GM21367 (cell line): ENCODE results near the gene LDB2.
"Not testable (repeated sequence)": the region's sequence is repeated elsewhere in the genome, so short reads cannot be mapped to it uniquely, and the experiment has no call there.

ENCODE experiments used
- ATAC-seq: cut with Tn5 transposase; IDR thresholded peaks from one replicate; pipeline ENCODE4 v1.9.1; 2021; ENCODE audit not compliant: unreplicated experiment

The LDB2 gene

DNA sequence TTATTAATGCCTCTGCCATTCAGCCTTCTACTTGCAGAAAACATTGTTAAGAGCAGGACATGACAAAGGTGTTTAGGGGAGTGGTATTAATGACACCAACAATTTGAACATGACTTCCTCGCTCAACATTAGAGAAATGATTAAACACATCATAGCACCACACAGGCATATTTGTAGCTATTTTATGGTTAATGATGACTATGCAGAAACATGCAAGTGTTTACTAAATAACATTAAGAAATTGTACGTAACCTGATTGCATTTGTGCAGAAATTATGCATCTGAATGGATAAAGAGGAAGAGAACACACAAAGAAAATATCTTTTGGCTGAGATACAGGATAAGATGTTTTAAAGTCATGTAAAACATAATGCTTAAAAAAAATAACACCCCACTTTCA lies 323.5 kb downstream of the LDB2 start:
- ATAC-seq = no peak

DNA sequence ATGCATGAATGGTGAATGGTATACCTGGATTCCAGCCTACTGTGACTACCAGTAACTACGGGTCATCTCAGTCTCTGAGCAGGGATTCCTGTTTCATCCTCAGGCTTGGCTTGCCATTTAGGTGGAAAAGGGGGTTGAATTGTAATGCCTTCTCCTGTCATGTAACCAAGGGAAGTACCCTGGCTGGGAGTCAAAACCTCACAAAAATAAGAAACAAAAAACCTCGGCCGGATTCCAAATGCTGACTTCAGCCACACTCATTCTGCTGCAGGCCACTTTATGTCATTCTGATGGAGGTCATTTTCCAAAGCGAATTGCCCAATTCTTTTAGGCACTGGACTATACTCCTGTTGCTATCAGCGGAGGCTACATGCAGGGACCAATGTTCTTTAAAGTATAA lies 324.7 kb downstream of the LDB2 start:
- ATAC-seq = no peak

DNA sequence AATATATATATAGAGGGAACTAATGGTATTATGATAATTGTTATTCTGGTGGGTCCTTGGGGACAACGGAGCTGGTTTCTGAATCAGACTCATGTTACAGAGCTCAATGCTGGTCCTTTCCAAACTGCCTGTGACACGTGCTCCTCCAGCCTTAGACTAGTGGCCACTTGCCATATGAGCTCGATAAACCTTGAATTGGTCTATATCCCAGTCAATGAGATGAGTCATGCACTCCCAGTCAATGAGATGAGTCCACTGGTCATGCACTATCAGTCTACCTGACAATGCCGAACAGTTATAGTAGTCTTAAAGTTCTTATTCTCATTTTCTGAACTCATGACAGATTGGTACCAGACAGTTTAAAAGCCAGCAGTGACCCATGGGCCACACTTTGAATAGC lies 325.2 kb downstream of the LDB2 start:
- ATAC-seq = no peak

DNA sequence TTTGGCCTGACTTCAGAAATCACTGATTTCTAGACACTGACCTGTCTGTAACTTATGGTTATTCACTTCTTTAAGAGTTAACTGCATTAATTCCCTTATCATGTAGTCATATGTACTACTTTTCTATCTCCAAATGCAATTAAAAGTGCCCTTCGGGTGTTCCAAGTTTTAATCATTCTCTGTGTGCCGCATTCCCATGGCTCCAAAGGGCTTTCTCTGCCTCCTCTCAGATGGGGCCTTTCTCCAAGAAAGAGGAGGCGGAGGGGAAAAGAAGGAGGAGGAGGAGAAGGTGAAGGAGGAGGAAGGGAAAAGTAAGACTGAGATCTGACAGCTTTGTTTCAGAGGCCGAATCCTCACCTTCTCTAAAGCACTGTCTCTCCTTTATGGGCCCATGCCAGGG lies 325.8 kb downstream of the LDB2 start:
- ATAC-seq = no peak

DNA sequence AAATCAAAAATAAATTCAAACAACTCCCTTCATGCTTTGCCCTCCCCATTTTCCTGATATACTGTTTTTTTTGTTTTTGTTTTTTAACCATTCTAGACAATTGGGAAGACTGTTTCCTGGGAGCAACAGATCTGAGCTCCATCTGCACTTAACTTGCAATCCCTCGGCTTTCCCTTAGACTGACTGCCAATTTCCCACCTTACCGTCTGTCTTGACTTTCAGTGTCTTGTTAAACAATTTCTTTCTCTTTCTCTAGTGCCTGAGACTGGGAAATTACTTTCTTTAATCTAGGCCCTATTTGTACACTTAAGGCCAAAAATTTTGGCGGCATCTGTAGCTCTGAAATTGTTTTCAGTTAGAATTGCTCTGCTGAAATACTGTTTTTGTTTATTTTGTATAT lies 326.3 kb downstream of the LDB2 start:
- ATAC-seq = no peak

DNA sequence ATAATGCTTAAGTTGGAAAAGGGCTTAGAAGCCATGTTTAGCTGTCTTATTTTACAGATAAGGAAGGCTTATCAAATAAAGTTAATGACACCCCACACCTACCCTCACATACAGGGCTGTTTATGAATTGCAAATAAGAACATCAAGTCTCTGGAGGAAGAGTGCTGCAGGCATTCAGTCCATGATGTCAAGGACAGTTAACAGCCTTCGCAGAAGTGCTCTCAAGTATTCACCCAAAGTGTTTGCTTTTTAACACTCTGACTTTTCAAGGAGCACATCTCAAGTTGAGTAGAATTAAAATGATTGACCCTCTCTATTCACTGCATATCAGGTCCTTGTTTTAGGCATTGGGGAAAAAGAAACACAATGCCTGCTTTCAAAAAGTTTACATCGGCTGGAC lies 328.7 kb downstream of the LDB2 start:
- no peak for ATAC-seq

DNA sequence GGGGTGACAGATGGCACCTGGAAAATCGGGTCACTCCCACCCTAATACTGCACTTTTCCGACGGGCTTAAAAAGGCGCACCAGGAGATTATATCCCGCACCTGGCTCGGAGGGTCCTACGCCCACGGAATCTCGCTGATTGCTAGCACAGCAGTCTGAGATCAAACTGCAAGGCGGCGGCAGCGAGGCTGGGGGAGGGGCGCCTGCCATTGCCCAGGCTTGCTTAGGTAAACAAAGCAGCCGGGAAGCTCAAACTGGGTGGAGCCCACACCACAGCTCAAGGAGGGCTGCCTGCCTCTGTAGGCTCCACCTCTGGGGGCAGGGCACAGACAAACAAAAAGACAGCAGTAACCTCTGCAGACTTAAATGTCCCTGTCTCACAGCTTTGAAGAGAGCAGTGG lies 341.1 kb downstream of the LDB2 start:
- ATAC-seq = not testable (repeated sequence)

DNA sequence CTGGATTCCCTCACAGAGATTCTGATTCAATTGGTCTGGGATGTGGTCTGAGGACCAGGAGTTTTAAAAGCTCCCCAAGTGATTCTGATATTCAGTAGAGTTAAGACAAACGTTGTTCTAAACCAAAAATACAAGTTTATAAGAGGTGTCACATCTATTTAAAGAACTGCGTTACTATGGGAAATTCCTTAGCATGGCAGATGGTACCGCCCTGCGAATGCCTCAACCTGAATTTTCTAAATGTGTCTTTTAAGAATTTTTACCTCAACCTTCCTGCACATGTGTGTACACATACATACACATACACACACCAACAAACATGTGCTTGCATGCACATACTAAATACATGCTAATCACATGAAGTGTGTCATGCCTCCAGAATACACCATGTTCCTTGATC lies 343.3 kb downstream of the LDB2 start:
- no peak for ATAC-seq

DNA sequence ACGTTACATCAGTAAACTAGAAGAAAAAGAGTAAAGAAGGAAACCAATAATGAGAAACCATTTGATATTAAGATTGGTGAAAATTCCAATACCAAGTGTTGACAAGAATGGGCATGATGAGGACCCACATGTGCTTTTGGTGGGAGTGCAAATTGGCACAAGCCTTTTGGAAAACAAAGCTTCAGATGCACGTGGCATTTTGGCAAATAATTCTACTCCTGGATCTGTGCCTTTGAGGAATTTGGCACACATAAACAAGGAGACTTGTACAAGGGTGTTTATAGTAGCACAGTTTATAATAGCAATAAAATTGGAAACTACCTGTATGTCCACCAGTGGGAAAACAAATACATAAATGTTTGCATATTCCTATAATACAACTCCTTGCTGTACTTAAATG lies 347.9 kb downstream of the LDB2 start:
- no peak for ATAC-seq

DNA sequence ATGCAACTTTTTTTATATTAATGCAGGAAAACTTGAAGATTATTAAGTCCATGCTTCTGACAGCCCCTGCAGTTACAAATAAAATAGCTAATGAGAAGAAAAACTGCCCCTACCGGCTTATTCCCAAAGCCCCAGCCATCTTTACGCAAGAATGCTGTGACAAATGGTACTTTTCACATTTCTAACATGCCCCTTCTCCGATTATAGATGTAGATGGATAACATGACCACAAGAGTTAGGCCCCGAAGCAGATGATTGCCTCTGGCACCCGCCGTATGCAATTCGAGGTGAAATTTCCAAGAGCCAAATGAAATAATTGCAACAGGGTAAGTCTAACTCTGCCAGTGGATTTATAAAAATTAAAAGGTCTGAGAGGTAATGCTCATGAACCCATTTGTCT lies 352.8 kb downstream of the LDB2 start:
- no peak for ATAC-seq

DNA sequence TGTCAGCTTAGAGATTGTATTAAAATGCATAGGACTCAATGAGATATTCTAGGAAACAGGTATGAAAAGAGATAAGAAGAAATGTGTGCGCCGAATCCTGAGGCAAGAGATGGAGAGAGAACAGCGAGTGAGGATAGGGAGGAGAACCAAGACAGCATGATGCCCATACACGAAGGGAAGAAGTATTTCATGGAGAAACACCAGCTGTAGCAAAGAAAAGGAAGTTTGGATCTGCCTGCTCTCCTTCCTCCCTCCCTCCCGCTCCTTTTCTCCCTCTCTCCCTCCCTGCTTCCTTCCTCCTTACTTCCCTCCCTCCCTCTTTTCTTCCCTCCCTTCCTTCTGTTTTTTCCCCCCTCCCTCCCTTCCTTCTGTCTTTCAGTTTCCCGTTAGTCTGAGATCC lies 353.6 kb downstream of the LDB2 start:
- no peak for ATAC-seq

DNA sequence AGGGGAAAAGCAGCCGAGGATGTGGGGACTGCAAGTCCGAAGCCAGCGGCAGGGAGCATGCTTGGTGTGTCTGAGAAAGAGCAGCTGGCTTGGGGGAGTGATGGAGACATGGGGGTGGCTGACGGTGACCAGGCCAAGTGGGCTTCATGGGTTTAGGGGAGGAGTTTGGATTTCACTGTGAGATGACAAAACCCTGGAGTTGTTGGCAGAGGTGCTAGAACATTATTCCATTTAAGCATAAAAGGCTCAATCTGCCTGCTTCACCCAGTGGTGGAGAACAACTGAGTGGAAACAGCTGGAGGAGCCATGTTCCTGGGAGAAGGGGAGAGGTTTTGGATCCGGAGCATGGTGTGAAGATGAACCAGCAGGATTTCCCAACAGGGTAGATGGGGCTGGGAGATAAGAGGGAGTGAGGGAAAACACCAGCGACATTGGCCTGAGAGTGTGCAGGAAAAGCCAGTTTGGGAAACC lies 354.2 kb downstream of the LDB2 start:
- ATAC-seq = no peak

DNA sequence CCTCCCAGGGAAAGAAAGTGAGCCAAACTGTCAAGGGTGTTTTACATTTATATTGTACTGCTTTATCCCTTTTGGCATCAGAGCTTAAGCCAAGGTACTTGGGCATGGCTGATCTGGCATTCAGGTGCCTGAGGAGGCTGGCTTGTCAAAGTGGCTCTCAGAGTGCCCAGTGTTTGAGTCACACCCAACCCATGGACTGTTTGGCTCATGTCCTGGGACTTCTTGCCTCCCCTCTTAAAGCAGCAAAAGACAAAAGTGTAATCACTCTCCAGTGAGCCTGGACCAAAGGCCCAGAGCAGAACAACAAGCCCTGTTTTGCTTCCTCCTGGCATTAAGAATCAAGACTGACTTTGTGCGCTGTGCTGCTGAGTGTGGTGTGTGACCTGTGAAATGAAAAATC lies 360.5 kb downstream of the LDB2 start:
- no peak for ATAC-seq

DNA sequence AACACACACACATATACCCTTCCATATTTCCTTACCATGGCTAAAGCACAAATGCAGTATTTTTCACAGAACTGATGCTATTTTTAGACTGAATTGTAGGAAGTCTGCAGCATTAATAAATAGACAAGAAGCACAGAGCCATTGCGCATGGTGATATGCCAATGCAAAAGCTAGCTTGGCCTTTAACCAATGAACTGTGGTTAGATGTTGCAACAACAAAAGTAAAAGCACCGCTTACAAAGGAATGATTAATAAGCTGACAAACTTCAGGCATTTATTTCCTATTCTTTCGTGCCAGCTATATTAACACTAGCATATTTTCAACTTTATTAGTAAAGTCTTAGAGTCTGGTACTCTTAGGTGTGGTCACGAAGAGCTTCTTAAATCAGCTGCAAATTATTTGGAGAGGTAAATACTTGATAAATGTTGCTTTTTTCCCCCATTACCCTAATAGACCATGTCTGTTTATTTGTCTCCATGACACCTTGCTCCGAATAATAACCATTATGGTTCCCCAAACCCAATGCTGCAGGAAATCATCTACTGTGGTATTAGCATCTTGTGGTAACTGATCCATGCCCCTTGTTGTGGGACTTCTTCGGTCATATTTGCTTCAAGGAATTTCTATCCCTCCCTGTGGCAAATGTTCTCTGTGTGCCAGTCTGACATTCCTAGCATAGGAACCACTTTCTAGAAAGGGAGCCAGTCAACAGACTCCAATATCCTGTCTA lies 366.0 kb downstream of the LDB2 start:
- no peak for ATAC-seq

DNA sequence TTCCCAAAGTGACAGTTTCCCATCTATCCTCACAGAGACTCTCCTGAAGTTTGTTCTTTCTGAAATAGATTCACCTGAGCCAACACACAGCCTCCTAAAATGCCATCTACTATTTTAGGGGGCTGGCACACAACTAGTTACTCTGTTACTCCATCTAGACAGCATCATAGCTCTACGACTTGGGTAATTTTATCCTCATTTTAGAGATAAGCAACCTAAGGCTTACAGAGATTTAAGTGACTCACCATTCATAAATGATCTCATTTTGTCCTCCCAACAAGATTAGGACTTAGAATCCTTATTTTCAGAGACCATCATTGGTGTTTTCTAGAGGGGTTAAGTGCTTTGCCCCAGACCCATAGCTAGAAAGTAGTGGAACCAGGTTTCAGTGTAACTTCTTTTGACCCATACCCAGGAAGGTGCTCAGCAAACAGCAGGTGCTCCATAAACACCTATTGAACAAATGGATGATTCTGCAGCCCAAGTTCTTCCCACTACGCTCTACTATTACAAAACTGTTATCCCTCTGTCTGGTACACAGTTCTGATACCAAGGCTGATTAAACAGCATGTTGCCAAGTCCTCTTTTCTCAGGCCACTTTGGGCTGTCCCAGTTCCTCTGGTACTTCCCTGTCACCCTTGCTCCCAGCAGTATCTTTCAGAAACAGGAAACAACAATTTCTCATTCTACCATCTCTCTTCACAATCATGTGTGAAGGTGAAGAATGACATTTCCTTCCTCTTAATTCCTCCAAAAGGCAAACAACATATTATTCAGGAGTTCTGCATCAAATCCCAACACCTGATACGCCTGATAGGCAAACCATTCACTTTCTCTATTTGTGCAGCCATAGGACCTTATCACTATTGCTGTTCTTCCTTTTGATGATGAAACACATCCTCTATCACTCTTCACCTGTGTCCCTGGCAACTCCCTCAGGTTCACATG lies 367.5 kb downstream of the LDB2 start:
- no peak for ATAC-seq

DNA sequence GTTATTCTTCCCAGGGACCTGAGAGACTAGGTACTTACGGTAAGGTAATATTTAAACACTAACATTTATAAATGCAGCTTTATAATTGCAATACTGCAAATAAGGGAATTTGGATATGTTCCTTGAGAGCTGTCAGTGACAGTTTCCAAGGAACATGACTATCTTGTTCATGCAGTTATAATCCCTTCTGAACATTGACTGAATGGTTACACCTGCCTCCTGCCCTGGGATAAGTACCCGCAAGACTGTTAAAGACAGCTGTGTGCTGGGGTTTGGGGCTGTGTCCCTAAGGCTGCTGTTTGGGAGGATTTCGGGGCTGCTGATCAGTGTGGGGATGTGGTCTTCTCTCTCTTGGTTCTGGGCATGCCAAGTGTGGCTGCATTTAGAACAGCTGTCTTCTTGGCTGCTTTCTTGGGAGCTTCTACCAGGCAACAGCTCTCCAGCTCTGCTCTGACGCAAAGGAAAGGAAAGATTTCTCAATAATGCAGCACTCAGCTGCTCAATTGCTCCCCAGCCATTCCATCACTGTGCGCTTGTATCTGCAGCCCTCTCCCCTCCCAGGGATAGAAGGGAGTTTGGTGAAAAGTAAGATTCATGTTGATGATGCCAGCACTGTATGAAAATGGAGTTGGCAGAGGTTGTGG lies 373.4 kb downstream of the LDB2 start:
- no peak for ATAC-seq

DNA sequence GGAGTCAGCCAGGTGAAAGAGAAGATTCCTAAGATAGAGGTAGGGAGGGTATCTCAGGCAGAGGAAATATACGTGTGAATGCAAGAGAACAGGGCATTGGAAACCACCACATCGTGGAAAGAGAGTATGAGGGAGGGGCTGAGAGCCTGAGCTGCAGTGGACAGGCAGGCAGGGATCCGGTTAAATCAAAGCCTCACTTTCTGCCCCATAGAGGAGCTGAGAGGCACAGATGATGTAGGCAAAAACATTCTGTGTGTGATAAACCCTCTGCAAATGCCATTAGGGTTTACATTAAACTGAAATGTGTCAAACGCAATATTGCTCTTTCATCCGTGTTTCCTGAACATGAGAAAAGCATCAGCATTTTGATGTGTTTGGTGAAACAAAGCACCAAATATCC lies 374.0 kb downstream of the LDB2 start:
- ATAC-seq = no peak

DNA sequence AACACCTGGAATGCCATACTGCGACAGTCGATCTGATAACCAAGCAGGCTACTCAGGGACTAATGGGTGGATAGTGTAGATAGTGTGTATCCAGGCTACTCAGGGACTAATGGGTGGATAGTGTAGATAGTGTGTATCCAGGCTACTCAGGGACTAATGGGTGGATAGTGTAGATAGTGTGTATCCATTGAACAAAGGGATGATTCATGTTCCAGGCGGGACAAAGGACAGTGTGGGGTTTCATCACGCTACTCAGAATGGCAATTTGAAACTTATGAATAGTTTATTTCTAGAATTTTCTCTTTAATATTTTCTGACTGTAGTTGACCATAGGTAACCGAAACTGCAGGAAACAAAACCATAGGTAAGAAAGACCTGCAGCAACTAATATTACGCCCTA lies 374.9 kb downstream of the LDB2 start:
- ATAC-seq = not testable (repeated sequence)

DNA sequence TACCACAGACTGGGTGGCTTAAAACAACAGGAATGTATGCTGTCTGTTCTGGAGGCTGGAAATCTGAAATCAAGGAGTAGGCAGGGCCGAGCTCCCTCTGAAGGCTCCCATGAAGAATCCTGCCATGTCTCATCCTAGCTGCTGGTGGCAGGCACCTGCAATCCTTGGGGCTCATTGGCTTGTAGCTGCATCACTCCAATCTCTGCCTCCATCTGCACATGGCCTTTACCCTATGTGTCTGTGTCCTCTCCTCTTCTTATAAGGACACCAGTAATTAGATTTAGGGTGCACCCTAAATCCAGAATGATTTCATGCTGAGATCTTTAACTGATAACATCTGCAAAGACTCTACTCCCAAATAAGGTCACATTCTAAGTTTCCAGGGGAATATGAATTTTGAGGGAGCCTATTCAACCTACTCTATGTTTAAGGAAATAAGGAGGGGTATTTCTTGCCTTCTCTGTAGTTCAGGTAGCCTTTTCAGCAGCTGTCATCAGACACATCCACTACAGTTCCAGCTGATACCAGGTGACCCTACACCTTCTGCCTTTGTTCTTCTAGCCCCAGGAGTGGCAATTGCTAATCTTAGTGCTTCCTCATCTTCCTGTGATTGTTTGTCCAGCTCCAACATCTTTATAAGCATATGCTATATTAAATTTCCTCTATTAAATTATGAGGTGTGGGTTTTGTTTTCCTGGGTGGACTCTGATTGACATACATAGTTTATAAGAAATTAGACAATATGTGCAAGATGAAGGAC lies 377.1 kb downstream of the LDB2 start:
- no peak for ATAC-seq

DNA sequence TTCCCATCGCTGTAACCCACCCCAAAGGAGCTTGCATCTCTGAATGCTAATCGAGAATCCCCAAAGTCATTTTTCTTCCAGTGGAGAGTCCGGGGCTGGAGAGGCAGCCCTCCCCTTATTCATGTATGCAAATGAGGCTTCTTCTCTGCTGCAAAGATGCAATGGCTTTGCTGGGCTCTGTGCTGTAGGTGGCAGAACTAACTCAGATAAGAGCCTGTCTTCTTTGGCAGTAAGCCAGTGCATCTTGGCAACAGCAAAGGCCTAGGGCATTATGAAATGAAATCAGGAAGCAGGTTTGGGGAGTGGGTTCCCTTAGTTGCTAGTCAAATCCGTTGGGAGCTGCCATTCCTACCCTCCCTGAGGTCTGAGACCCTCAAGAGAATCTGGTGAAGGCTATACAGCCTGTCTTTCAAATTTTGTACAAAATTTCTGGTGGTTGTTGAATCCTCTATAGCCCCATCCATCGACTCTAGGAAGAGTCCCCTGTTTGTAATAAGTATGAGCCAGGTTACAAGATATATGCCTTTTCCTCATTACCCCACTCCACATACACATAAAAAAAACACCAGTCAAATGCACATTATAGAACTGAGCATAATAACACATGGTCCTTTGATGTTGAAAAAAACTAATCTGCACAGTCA lies 381.5 kb downstream of the LDB2 start:
- no peak for ATAC-seq

DNA sequence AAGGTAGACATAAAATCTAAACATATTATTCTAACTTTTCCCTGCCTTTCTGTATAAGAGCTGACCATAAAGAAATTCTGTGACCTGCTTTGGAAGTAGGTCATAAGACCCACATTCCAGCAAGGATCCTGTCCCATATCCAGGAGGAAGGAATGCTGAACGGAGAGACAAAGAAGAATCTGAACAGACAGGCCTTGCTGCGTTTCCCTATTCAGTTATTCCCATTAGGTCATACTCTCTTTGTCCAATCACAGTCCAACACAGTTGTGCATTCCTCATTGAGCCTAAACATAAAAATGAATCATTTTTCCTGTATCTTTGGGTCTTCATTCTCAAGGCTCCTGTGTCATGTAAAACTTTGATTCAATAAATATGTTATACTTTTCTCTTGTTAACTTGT lies 384.6 kb downstream of the LDB2 start:
- no peak for ATAC-seq
